IMR-90 (cell line): ENCODE results near the gene TIE1. TPM values are rescaled to one million over a fixed set of nuclear protein-coding genes. Genes with fewer than 3 reads are reported as not detected.
A peak's percentile ranks its signal among the peaks of the same experiment; 100 is the strongest.

ENCODE experiments used
- ATAC-seq: fragments of 200-7000 bp; cut with Tn5 transposase; 2 replicates; pipeline ENCODE4 v1.9.1; 2020; ENCODE audit warnings: low read depth, mild to moderate bottlenecking, moderate library complexity
- BruUV-seq: library from RNA; stranded (reverse); fragments of 400-500 nt; replicated peaks from 2 replicates; lab custom pipeline; 2021; lab: Mats Ljungman, UMichigan
- CTCF ChIA-PET: fragments of 300-600 bp; formaldehyde crosslinking; extraction: SDS; loops from one replicate; lab custom pipeline; 2021; ENCODE audit warnings: antibody characterized with exemption; lab: Yijun Ruan, JAX
- POLR2A ChIA-PET: fragments of 300-600 bp; sonication (Branson Sonifier 250); formaldehyde crosslinking; loops from one replicate; lab custom pipeline; 2022; ENCODE audit warnings: antibody characterized with exemption; ENCODE audit not compliant: unreplicated experiment; lab: Charles Lee
- DNase-seq: peaks from one replicate; pipeline ENCODE4 v3.0.0; 2013
- H2AFZ ChIP-seq: replicated peaks from 2 replicates; pipeline ENCODE3; 2013; ENCODE audit warnings: low read length, mild to moderate bottlenecking; ENCODE audit not compliant: poor library complexity
- H2AK5ac ChIP-seq: 2 replicates; pipeline ENCODE4 v1.6.1; 2013; ENCODE audit warnings: low read depth, low read length, inconsistent platforms
- H2AK9ac ChIP-seq: replicated peaks from 2 replicates; pipeline ENCODE3; 2013; ENCODE audit warnings: mild to moderate bottlenecking, low read depth, low read length, moderate library complexity; ENCODE audit not compliant: poor library complexity
- H2BK120ac ChIP-seq: 2 replicates; pipeline ENCODE4 v1.6.1; 2013; ENCODE audit warnings: low read depth, low read length, inconsistent platforms
- H2BK15ac ChIP-seq: 3 replicates; pipeline ENCODE4 v1.6.1; 2013; ENCODE audit warnings: low read depth, low read length, inconsistent platforms
- H2BK20ac ChIP-seq: 2 replicates; pipeline ENCODE4 v1.6.1; 2013; ENCODE audit warnings: low read depth, mild to moderate bottlenecking, inconsistent platforms, low read length, moderate library complexity
- H2BK5ac ChIP-seq: 2 replicates; pipeline ENCODE4 v1.6.1; 2013; ENCODE audit warnings: mild to moderate bottlenecking, low read depth, low read length, inconsistent platforms; ENCODE audit not compliant: poor library complexity, severe bottlenecking
- H3K14ac ChIP-seq: replicated peaks from 2 replicates; pipeline ENCODE4 v1.6.1; 2013; ENCODE audit warnings: low read depth, low read length, inconsistent platforms
- H3K18ac ChIP-seq: 2 replicates; pipeline ENCODE4 v1.6.1; 2013; ENCODE audit warnings: low read depth, low read length, control low read depth
- H3K23ac ChIP-seq: 2 replicates; pipeline ENCODE4 v1.6.1; 2013; ENCODE audit warnings: low read depth, low read length, inconsistent platforms
- H3K27ac ChIP-seq: 2 replicates; pipeline ENCODE4 v1.5.1; 2013; ENCODE audit warnings: mild to moderate bottlenecking, control low read depth, low read length; ENCODE audit not compliant: insufficient read depth
- H3K27me3 ChIP-seq: 2 replicates; pipeline ENCODE4 v1.6.1; 2013; ENCODE audit warnings: low read length; ENCODE audit not compliant: control insufficient read depth, insufficient read depth
- H3K36me3 ChIP-seq: 2 replicates; pipeline ENCODE4 v1.6.1; 2013; ENCODE audit warnings: low read length, mixed read lengths; ENCODE audit not compliant: control insufficient read depth, insufficient read depth
- H3K4ac ChIP-seq: 2 replicates; pipeline ENCODE4 v1.6.1; 2013; ENCODE audit warnings: low read depth, low read length, inconsistent platforms
- H3K4me1 ChIP-seq: 2 replicates; pipeline ENCODE4 v1.6.1; 2013; ENCODE audit warnings: low read length, mixed read lengths; ENCODE audit not compliant: control insufficient read depth, insufficient read depth
- H3K4me2 ChIP-seq: 2 replicates; pipeline ENCODE4 v1.6.1; 2013; ENCODE audit warnings: low read depth, mild to moderate bottlenecking, control low read depth, low read length, moderate library complexity
- H3K4me3 ChIP-seq: 2 replicates; pipeline ENCODE4 v1.5.1; 2013; ENCODE audit warnings: low read depth, mild to moderate bottlenecking, control low read depth, low read length, moderate library complexity; ENCODE audit not compliant: insufficient read depth
- H3K56ac ChIP-seq: 2 replicates; pipeline ENCODE4 v1.6.1; 2013; ENCODE audit warnings: low read length, inconsistent platforms; ENCODE audit not compliant: insufficient read depth; ENCODE audit errors: extremely low read depth
- H3K79me1 ChIP-seq, 2 experiments: 2 replicates each; pipeline ENCODE4 v1.6.1; 2013; ENCODE audit warnings: low read length in 2 of 2, inconsistent platforms in 1 of 2, low read depth in 1 of 2
- H3K9ac ChIP-seq: 2 replicates; pipeline ENCODE4 v1.6.1; 2013; ENCODE audit warnings: low read depth, low read length, control low read depth
- H3K9me1 ChIP-seq: 2 replicates; pipeline ENCODE4 v1.6.1; 2013; ENCODE audit warnings: low read length, inconsistent platforms; ENCODE audit not compliant: insufficient read depth
- H3K9me3 ChIP-seq: 2 replicates; pipeline ENCODE4 v1.6.1; 2013; ENCODE audit warnings: low read length; ENCODE audit not compliant: control insufficient read depth, insufficient read depth
- H4K20me1 ChIP-seq: 2 replicates; pipeline ENCODE4 v1.6.1; 2013; ENCODE audit warnings: low read length, inconsistent platforms; ENCODE audit not compliant: insufficient read depth
- H4K5ac ChIP-seq: 2 replicates; pipeline ENCODE4 v1.6.1; 2013; ENCODE audit warnings: mild to moderate bottlenecking, low read depth, low read length, control low read depth
- H4K8ac ChIP-seq, 2 experiments: 2 replicates each; pipeline ENCODE4 v1.6.1; 2013; ENCODE audit warnings: low read depth in 2 of 2, low read length in 2 of 2, control low read depth in 1 of 2, inconsistent platforms in 1 of 2
- H4K91ac ChIP-seq: 2 replicates; pipeline ENCODE4 v1.6.1; 2013; ENCODE audit warnings: low read depth, low read length, inconsistent platforms; ENCODE audit not compliant: insufficient read depth
- CEBPB ChIP-seq: IDR thresholded peaks from 2 replicates; pipeline ENCODE4 v1.6.1; 2012; ENCODE audit warnings: low read depth, low read length, improper control_type of control experiment
- FOS ChIP-seq: fragments of 150-350 bp; IDR thresholded peaks from 2 replicates; pipeline ENCODE4 v1.6.1; 2016; ENCODE audit warnings: low read depth, low read length
- WGBS, 2 experiments: methylation state at CpG; one replicate each; pipeline versions ENCODE4 v1.1.5 to v1.1.7; 2013; ENCODE audit warnings: missing lambda C conversion rate in 2 of 2; ENCODE audit not compliant: insufficient read length in 1 of 2; ENCODE audit errors: extremely low coverage in 2 of 2; 5-methylcytosine and 5-hydroxymethylcytosine counted together
- dilution Hi-C: fragments of 300-500 bp; cut with HindIII; formaldehyde crosslinking; loops from one replicate; pipeline ENCODE4 v1.14.3; 2018; ENCODE audit warnings: low sequenced_read_pairs; ENCODE audit not compliant: unreplicated experiment
- in situ Hi-C: fragments of 300-500 bp; cut with MboI; formaldehyde crosslinking; loops from 3 replicates; pipeline ENCODE4 v1.14.3; 2019; ENCODE audit warnings: low sequenced_read_pairs, inconsistent platforms, mixed read lengths
- intact Hi-C: fragments of 100-400 bp; cut with micrococcal nuclease; formaldehyde crosslinking; loops from 2 replicates; pipeline ENCODE4 v1.10.0; 2022
- polyA plus RNA-seq, 3 experiments: library from polyadenylated mRNA; depleted of rRNA; stranded (reverse); fragments of >200 nt; gene quantifications; 2 replicates each; pipeline ENCODE4 v1.2.3, GENCODE V29; 2012; ENCODE audit warnings: low replicate concordance in 1 of 3
- total RNA-seq: library from RNA; depleted of rRNA; stranded (reverse); fragments of >200 nt; gene quantifications from 2 replicates; pipeline ENCODE4 v1.2.3, GENCODE V29; 2012

TIE1 gene
- total and polyA plus RNA-seq, 2 of the 4 experiments (the other 2 are of a cell fraction) = 2.3 to 7.5 TPM

- peak overlapping the region; percentile 68; the same call in 1 of the 3 replicates for H2BK15ac ChIP-seq
- peak overlapping the region; percentile 92 to 96 for H4K8ac ChIP-seq
- peak overlapping the region; percentile 88 for H2AFZ ChIP-seq
- H3K4ac ChIP-seq = peak overlapping the region; percentile 38
- no peak overlapping the region for H2BK5ac ChIP-seq
- no peaks in the 10 kb centered on the region for H4K20me1 ChIP-seq
- H3K4me3 ChIP-seq = no peak overlapping the region
- H3K27me3 ChIP-seq = peaks cover 10% of the 10 kb centered on the region; the same call in 1 of the 2 replicates
- H2AK9ac ChIP-seq = peak overlapping the region; percentile 1
- CTCF ChIA-PET = no interaction called here
- no peak overlapping the region for H3K56ac ChIP-seq
- no peak overlapping the region for H3K9ac ChIP-seq
- peak overlapping the region; percentile 63; the same call in 1 of the 2 replicates for H2BK120ac ChIP-seq
- no peak overlapping the region for H3K27ac ChIP-seq
- no peaks in the 10 kb centered on the region for H3K79me1 ChIP-seq
- H3K18ac ChIP-seq = 0 out of 2 replicates have a peak overlapping the region, but pooled peaks have one; percentile 14
- H2BK20ac ChIP-seq = no peak overlapping the region
- H3K14ac ChIP-seq = peak overlapping the region; percentile 54
- BruUV-seq = no TSS peak
- no peaks in the 10 kb centered on the region for H3K9me3 ChIP-seq
- dilution Hi-C loops (no loop called here), in situ Hi-C loops (no loop called here), intact Hi-C loops (no loop called here)
- no peaks in the 10 kb centered on the region; the same call in 1 of the 2 replicates for H3K9me1 ChIP-seq
- no peak overlapping the region for H3K4me2 ChIP-seq
- H3K36me3 ChIP-seq = no peaks in the 10 kb centered on the region
- peak overlapping the region; percentile 79; the same call in 1 of the 2 replicates for H4K5ac ChIP-seq
- POLR2A ChIA-PET = no interaction called here
- WGBS, 2 experiments = 40% methylated on average over 2 of the region's 11 CpGs; no CpG with 5 or more reads in 1 of the 2 experiments
- DNase-seq (peak; percentile 58), ATAC-seq (peak; percentile 59; the same call in 1 of the 2 replicates)
- H2AK5ac ChIP-seq = peak overlapping the region; percentile 64
- no peak overlapping the region for H3K23ac ChIP-seq
- peak; percentile 57 for TF ChIP-seq CEBPB
- TF ChIP-seq FOS = no peak
- 0 out of 2 replicates have a peak, but pooled peaks cover 3% of the 10 kb centered on the region for H3K4me1 ChIP-seq
- peak overlapping the region; percentile 61; the same call in 1 of the 2 replicates for H4K91ac ChIP-seq
Measured at GRCh38 chr1:43274125-43274803, 26.5 kb upstream of the TIE1 start.
